Stimulated activated CD4-positive, alpha-beta T cell treated with anti-CD3 and anti-CD28 coated beads, TNF-alpha, amount 100 ng/mL, for 4 hours (primary cell): Measurements from ENCODE around the gene ADSL.
"Not testable (repeated sequence)": the region's sequence is repeated elsewhere in the genome, so short reads cannot be mapped to it uniquely, and the experiment has no call there.

ENCODE experiments used
- DNase-seq, 3 experiments: peaks; one replicate each; pipeline ENCODE4 v3.0.0-alpha.2; 2020; ENCODE audit warnings: low read depth in 3 of 3

Gene ADSL

DNA sequence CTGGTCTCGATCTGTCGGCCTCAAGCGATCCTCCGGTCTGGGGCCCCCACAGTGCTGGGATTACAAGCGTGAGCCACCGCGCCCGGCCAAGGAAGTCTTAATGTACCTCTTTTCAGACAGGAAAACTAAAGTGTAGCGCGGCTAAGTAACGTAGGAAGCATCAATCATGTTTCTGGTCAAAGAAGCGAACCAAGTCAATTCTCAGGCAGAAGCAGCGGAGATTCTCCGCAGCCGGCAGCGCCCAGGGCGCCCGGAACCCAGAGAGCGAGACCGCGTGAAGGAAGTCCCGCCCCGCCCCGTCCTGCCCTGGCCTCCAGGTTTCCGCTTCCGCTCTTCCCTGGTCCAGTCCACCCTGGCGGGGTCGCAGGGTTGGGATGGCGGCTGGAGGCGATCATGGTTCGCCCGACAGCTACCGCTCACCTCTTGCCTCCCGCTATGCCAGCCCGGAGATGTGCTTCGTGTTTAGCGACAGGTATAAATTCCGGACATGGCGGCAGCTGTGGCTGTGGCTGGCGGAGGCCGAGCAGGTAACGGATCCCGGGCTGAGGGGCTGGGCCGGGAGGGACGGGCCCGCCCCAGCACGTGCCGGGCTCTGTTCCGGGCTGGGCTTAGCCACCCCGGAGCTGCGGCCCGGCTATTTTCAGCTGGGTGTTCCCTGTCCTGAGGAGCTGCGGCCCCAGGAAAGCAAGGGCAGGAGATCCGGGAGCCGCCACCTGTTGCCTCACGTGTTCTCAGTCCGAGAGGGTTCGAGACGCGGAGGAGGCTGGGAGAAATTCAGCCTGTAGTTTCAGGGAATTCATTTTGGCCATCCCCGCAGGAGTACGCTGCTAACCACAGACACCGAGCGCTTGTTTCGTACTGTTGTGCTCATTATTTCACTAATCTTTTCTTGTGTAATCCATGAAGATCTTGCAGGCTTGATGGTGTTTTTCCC is at the start of gene ADSL:
Gene ADSL, plus strand, starts transcription at position 316 of the 934 bp plus-strand sequence. Its CDS starts 59 bp downstream, at position 375.
- peak; percentile 60 to 79 (median 68) for DNase-seq

- DNase-seq, result no peak
Measured at GRCh38 chr22:40300316-40300715, 46.0 kb upstream of the ADSL start.

DNA sequence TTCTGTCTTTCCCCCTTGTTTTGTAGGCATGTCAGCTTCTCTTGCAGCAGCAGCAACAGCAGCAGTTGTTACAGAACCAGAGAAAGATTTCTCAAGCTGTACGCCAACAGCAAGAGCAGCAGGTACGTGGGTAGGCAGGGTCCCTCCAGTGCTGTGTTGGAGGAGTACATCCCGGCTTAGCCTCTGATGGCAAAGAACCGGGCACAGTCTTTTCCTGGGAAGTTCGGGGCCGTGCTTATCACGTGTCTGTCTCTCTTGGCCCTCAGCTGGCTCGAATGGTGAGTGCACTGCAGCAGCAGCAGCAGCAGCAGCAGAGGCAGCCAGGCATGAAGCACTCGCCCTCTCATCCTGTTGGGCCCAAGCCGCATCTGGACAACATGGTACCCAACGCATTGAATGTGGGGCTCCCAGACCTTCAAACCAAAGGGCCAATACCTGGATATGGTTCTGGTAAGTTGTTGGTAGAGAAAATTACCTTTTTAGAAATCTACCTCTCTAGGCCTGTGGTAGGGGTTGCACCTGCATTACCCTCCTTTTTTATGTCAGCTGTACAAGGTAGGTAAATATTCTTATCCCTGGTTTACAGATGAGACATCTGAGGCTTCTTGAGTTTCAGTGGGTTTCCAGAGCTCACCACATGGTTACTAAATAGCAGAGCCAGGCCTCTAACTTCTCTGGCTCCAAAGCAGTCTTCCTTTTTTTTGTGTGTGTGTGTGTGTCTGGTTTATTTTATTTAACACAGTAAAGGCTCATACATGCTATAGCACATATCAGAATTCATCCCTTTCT is 45.2 kb upstream of the ADSL start:
- DNase-seq, result no peak

- no peak for DNase-seq
Measured at GRCh38 chr22:40302149-40302548, 44.2 kb upstream of the ADSL start.

GRCh38 chr22:40305625-40306024 is 40.7 kb upstream of the ADSL start:
- no peak for DNase-seq

DNA sequence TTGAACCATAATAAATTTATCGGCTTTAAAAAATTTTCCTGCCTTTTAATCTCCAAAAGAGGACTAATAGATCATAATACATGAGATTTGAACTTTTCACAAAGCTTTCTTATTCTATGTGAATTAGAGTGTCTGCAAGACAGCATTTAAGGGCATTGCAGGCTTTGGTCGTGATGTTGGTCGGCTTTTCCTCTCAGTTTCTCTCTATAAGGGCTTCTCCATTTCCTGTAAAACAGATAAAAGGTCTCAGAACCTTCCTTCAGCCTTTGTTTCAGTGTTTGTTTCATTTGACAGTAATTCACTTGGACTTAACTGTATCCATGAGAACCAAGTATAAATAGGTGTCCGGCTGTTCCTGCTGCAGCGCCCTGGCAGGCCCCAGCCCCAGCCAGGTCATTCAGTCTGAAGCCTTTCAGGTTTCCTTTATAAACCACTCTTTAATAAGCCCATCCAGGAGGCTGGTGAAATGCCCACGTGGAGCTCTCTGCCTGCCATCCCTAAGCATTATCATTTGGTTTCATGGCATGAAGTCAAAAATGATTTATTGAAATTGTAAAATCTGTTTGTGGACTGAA is 37.2 kb upstream of the ADSL start:
- no peak for DNase-seq

DNA sequence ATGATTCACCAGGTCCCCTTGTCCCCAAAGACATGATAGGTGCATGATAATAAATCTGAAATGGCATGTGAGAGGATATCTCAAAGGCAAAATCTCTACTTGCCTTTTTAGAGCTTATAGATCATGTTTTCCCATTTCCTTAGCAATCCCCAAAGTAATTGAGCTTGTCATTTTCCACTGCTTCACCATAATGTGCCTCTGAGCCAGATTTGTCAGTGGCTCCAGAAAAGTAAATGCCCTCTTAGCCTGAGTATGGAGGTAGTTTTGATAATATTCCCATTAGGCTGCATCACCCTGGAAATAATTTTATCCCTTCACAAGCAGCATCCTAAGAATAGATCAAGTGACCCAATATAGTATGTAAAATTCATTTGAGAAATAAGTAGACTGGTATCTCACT is 36.7 kb upstream of the ADSL start:
- DNase-seq, result no peak

GRCh38 chr22:40310081-40310767 is 36.1 kb upstream of the ADSL start:
- no peak for DNase-seq

DNA sequence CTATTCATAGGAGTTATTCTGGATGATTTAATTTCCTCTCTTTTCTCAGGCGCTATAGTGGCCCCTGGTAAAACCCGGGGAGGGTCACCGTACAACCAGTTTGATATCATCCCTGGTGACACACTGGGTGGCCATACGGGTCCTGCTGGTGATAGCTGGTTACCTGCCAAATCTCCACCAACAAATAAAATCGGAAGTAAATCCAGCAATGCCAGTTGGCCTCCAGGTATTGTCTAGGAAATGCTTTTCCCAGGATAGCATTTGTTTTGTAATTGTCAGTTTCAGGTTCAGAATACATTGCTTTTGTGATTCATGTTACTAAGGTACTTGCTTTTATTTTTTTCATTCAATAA is 35.6 kb upstream of the ADSL start:
- no peak for DNase-seq

GRCh38 chr22:40311646-40312045 is 34.7 kb upstream of the ADSL start:
- not testable (repeated sequence) for DNase-seq

DNA sequence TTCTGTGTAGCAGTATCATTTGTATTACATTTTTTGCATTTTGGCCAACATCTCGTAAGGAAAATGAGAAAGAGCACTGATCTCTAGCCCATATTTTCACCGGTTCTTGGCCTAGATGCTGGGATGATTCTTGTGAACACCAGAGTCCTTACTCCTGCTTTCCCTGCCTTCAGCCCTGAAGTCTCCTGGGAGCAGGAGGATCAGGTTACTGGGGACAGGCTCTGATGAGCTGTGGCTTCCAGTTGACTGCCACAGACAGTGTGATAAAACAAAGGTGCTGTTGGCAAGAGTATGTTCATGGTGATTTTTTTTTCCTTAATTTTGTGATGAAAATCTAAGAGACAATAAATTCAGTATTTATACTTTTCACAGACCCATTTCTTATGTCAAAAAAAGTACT is 34.2 kb upstream of the ADSL start:
- DNase-seq, result no peak

GRCh38 chr22:40313007-40313406 is 33.3 kb upstream of the ADSL start:
- DNase-seq, result no peak

GRCh38 chr22:40314041-40314440 is 32.3 kb upstream of the ADSL start:
- DNase-seq, result no peak

- no peak for DNase-seq
Measured at GRCh38 chr22:40320687-40321086, 25.6 kb upstream of the ADSL start.

DNA sequence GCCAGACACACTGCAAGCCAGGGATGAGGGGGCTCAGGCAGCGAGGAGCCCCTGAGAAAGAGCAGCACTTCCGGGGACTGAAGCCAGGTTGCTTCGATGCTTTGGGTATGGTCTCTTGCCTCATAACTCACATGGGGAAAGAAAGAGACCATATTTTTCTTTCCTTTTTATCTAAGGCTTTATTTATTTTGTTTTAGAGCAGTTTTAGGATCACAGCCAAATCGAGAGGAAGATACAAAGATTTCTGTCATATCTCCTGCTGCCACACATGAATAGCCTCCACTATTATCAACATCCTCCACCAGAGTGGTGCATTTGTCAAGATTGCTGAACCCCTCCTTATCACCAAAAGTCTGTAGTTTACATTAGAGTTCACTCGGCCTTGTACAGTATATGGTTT is 24.3 kb upstream of the ADSL start:
- DNase-seq, result no peak

- no peak for DNase-seq
Measured at GRCh38 chr22:40322818-40323447, 23.4 kb upstream of the ADSL start.

- DNase-seq, result no peak
Measured at GRCh38 chr22:40323681-40324171, 22.6 kb upstream of the ADSL start.

DNA sequence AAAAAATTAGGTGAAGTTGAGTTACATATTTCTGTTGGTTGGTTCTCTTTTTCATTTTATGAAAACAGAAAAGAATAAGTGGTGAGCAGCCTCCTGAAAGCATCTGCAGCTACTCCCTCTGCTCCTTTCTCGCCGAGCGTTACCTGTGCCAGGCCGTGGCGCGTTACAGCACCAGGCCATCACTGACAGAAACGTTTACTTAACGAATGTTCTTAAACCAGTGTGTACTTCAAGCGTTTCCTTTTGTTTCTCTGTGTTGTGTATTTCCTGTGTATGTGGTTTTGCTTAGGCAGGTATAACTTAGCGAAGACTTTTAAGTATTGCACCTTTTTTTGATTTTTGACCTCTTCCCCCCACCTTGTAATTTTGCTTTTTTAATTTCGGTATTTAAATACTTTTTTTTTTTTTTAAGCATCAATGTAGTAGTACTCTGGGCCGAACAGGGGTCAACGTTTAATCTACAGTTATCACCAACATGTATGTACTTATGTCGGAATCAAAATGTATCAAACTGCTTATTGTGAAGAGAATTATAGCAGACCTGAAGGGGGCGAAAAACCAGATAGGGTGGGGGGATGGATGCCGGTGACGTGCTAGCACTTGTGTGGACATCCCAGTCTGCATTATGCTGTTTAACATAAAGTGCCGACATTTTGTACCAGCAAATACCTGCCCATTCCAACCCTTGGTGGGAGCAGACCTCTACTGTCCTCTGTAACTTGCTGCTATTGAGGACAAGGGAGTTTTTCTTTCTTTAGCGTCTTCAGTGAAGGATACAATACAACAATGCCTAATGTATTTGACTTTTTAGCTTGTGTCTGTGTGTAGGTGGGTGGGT is 21.6 kb upstream of the ADSL start:
- no peak for DNase-seq

DNA sequence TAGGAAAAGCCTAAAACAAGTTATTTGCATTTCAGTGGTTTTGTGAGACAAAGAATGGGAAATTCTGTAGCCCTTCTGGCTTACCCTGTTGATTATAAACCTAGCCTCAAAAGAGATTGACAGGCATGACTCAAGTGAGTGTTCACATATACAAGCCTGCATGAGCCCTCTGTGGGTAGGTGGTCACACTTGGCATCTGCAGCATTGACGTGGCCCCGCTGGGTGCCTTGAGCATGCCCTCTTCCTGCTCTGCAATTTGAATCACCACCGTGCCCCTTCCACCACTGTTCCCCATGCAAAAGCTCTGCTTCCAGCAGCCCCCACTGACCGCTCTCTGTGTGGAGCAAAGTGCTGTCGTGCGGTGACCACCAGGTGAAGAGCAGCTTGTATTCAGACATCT is 21.0 kb upstream of the ADSL start:
- peak in 2 of 3 experiments; percentile 38 to 43 for DNase-seq
